SJSA1 (cell line): ENCODE data around the gene GRIN1. TPM values are rescaled to one million over a fixed set of nuclear protein-coding genes. Genes with fewer than 3 reads are reported as not detected.

Experiments used
- DNase-seq, 2 experiments: peaks; one replicate each; pipeline ENCODE4 v3.0.0-alpha.2; 2015 to 2020; ENCODE audit warnings: low spot score in 2 of 2, low read depth in 1 of 2
- H3K27ac ChIP-seq: fragments of 250-450 bp; sonication (Bioruptor Pico); 2 replicates; pipeline ENCODE4 v1.5.1; 2020; ENCODE audit warnings: mild to moderate bottlenecking, moderate library complexity
- H3K27me3 ChIP-seq: fragments of 250-450 bp; sonication (Bioruptor Pico); replicated peaks from 2 replicates; pipeline ENCODE4 v1.5.1; 2020; ENCODE audit warnings: mild to moderate bottlenecking, moderate library complexity
- H3K36me3 ChIP-seq: fragments of 250-450 bp; sonication (Bioruptor Pico); 2 replicates; pipeline ENCODE4 v1.5.1; 2020; ENCODE audit warnings: mild to moderate bottlenecking
- H3K4me1 ChIP-seq: fragments of 250-450 bp; sonication (Bioruptor Pico); replicated peaks from 2 replicates; pipeline ENCODE4 v1.6.1; 2021; ENCODE audit warnings: mild to moderate bottlenecking
- H3K4me3 ChIP-seq: fragments of 250-450 bp; sonication (Bioruptor Pico); 2 replicates; pipeline ENCODE4 v1.5.1; 2020; ENCODE audit warnings: mild to moderate bottlenecking
- H3K9me3 ChIP-seq: fragments of 250-450 bp; sonication (Bioruptor Pico); replicated peaks from 2 replicates; pipeline ENCODE4 v1.5.1; 2020; ENCODE audit warnings: mild to moderate bottlenecking
- total RNA-seq: library from RNA; depleted of rRNA; stranded (reverse); fragments of >200 nt; shearing (Covaris generic); gene quantifications from 2 replicates; pipeline ENCODE4 v1.2.3, GENCODE V29; 2014

GRIN1 gene
- total RNA-seq, 1 experiment from 2014 or later = not detected

GRCh38 chr9:137157618-137158415 is 18.9 kb downstream of the GRIN1 start:
- H3K27me3 ChIP-seq = peaks cover 51% of the 10 kb centered on the region

GRCh38 chr9:137158625-137159024 is 19.7 kb downstream of the GRIN1 start:
- peaks cover 4% of the 10 kb centered on the region for H3K4me1 ChIP-seq
- H3K27ac ChIP-seq = no peak overlapping the region
- H3K27me3 ChIP-seq = peaks cover 59% of the 10 kb centered on the region
- no peaks in the 10 kb centered on the region for H3K36me3 ChIP-seq
- no peaks in the 10 kb centered on the region for H3K9me3 ChIP-seq
- H3K4me3 ChIP-seq = no peak overlapping the region
- DNase-seq = no peak

More at GRCh38 chr9:137157618-137158415, 18.9 kb downstream of the GRIN1 start:
- no peaks in the 10 kb centered on the region for H3K36me3 ChIP-seq
- no peak overlapping the region for H3K4me3 ChIP-seq
- no peak overlapping the region for H3K27ac ChIP-seq
- DNase-seq = no peak
- no peaks in the 10 kb centered on the region for H3K9me3 ChIP-seq
- H3K4me1 ChIP-seq = peaks cover 4% of the 10 kb centered on the region

DNA sequence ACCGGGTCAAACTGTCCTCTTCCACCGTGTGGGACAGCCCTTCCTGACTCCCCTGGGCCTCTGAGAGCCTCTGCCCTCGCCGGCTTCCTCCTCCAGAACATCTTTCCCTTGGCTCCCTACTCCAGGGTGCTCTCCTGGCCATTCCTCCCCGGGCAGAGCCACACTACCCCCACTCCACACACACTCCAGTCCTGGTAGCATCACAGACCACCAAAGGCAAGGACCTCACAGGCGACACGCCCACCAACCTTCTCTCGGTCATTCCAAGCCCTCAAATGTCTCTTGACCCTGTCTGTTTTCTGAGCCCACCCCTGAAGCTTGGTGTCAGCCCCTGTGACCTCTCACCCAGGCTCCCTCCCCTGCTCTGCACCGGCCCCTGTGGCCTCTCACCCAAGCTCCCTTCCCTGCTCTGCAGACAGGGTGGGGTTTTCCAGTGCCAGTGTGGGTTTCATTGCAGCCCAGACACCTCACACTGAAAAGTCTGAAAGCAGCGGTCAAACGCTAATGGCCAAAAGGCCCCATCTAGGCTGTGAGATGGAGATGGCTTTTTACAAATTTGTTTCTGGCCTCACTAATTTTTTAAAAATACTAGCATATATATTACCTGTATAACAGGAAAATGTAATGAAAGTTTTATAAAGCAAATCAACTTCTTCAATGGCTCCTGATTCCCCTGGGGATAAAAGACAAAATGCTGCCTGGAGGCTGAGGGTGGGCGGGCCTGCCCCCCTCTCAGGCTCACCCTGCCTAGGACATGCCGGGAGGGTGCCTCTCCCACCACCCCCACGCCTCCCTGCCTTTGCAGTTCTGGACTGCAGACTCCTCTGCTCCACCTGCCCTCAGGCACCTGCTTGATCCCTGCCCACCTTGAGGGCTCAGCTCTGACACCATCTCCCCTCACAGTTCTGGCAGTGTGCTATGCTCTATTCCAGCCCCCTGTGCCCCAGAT is 20.4 kb downstream of the GRIN1 start:
- Histone ChIP-seq H3K9me3 (no peaks in the 10 kb centered on the region), H3K4me1 (peaks cover 5% of the 10 kb centered on the region), H3K27me3 (peaks cover 66% of the 10 kb centered on the region), H3K4me3 (no peak overlapping the region), H3K36me3 (no peaks in the 10 kb centered on the region), H3K27ac (no peak overlapping the region)
- no peak for DNase-seq

DNA sequence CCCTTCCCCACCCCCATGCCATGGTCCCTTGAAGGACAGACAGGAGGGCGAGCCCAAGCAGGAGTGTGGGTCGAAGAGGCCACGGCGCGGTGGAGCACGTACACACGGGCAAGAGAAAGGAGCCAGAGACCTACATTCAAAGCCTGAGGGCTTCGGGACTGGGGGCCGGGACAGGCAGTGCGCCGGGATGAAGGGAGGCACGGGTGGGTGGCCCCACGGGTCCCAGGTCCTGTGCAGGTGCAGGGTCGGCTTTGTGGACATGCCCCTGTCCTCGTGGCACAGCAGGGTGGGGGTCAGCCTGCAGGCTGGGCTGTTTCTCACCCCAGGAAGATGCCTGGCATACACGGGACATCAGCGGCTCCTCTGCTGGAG is 21.1 kb downstream of the GRIN1 start:
- Histone ChIP-seq H3K9me3 (no peaks in the 10 kb centered on the region), H3K4me3 (no peak overlapping the region), H3K36me3 (no peaks in the 10 kb centered on the region), H3K27me3 (peaks cover 73% of the 10 kb centered on the region), H3K4me1 (peaks cover 12% of the 10 kb centered on the region), H3K27ac (no peak overlapping the region)
- no peak for DNase-seq

DNA sequence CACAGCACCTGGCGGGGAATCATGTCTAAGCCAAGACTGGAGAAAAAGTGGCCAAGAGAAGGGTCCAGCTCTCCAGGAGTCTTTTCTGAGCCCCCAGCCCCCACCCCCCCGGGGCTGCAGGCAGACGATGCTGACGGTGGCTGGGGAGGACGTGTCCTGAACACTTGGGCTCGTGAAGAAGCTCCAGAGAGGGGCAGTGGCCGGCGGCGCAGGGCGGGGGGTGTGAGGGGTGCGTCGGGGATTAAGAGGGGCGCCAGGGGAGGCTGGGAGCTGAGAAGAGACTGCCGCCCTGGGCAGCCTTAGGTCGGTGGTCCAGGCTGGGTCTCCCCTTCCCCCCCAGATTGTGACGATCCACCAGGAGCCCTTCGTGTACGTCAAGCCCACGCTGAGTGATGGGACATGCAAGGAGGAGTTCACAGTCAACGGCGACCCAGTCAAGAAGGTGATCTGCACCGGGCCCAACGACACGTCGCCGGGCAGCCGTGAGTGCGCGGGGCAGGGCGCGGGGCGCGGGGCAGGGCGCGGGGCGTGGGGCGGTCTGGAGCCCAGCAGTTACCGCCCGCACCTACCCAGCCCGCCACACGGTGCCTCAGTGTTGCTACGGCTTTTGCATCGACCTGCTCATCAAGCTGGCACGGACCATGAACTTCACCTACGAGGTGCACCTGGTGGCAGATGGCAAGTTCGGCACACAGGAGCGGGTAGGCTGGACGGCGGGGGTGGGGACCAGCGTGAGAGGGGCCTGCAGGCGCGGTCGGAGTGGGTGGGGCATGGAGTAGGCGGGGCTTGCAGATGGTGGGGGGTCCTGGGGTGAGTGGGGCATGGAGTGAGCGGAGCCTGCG is 22.0 kb downstream of the GRIN1 start:
- peaks cover 82% of the 10 kb centered on the region for H3K27me3 ChIP-seq
- H3K27ac ChIP-seq = no peak overlapping the region
- H3K9me3 ChIP-seq = no peaks in the 10 kb centered on the region
- peaks cover 12% of the 10 kb centered on the region for H3K4me1 ChIP-seq
- H3K36me3 ChIP-seq = no peaks in the 10 kb centered on the region
- H3K4me3 ChIP-seq = no peak overlapping the region
- no peak for DNase-seq

- DNase-seq = no peak
- no peak overlapping the region for H3K4me3 ChIP-seq
- no peak overlapping the region for H3K27ac ChIP-seq
- H3K36me3 ChIP-seq = no peaks in the 10 kb centered on the region
- H3K27me3 ChIP-seq = peaks cover 85% of the 10 kb centered on the region
- H3K9me3 ChIP-seq = no peaks in the 10 kb centered on the region
- H3K4me1 ChIP-seq = peaks cover 8% of the 10 kb centered on the region
Measured at GRCh38 chr9:137161558-137162486, 22.9 kb downstream of the GRIN1 start.

DNA sequence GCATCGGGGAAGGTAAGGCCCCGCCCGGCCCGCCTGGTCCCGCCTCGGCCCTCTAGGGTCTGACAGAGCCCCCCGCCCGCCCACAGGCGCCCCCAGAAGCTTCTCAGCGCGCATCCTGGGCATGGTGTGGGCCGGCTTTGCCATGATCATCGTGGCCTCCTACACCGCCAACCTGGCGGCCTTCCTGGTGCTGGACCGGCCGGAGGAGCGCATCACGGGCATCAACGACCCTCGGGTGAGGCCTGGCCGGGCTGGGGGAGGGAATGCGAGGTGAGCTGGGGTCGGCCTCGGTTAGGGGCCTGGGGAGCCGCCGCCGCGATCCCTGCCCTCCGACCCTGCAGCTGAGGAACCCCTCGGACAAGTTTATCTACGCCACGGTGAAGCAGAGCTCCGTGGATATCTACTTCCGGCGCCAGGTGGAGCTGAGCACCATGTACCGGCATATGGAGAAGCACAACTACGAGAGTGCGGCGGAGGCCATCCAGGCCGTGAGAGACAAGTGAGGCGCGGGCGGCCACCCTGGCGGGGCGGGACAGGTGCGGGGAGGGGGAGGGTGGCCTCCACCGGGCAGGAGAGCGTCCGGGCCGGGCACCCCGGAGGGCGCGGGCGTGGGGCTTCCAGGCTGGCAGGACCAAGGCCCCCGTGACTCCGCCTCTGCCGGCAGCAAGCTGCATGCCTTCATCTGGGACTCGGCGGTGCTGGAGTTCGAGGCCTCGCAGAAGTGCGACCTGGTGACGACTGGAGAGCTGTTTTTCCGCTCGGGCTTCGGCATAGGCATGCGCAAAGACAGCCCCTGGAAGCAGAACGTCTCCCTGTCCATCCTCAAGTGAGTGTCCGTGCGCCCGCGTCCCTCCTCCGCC is 23.8 kb downstream of the GRIN1 start:
- Histone ChIP-seq H3K9me3 (no peaks in the 10 kb centered on the region), H3K27ac (no peak overlapping the region), H3K4me3 (no peak overlapping the region), H3K4me1 (peaks cover 8% of the 10 kb centered on the region), H3K36me3 (no peaks in the 10 kb centered on the region), H3K27me3 (peaks cover 88% of the 10 kb centered on the region)
- no peak for DNase-seq

- H3K9me3 ChIP-seq = no peaks in the 10 kb centered on the region
- no peaks in the 10 kb centered on the region for H3K36me3 ChIP-seq
- no peak overlapping the region for H3K4me3 ChIP-seq
- DNase-seq = no peak
- no peak overlapping the region for H3K27ac ChIP-seq
- H3K4me1 ChIP-seq = peaks cover 8% of the 10 kb centered on the region
- peaks cover 88% of the 10 kb centered on the region for H3K27me3 ChIP-seq
Measured at GRCh38 chr9:137163365-137163715, 24.4 kb downstream of the GRIN1 start.

- Histone ChIP-seq H3K9me3 (no peaks in the 10 kb centered on the region), H3K36me3 (no peaks in the 10 kb centered on the region), H3K27me3 (peaks cover 89% of the 10 kb centered on the region), H3K4me1 (peaks cover 11% of the 10 kb centered on the region), H3K4me3 (no peak overlapping the region), H3K27ac (no peak overlapping the region)
- DNase-seq = no peak
Measured at GRCh38 chr9:137163805-137164204, 24.9 kb downstream of the GRIN1 start.

- H3K36me3 ChIP-seq = no peaks in the 10 kb centered on the region
- DNase-seq = no peak
- H3K4me3 ChIP-seq = no peak overlapping the region
- H3K27ac ChIP-seq = no peak overlapping the region
- H3K4me1 ChIP-seq = peaks cover 19% of the 10 kb centered on the region
- no peaks in the 10 kb centered on the region for H3K9me3 ChIP-seq
- H3K27me3 ChIP-seq = peaks cover 89% of the 10 kb centered on the region
Measured at GRCh38 chr9:137164370-137165249, 25.7 kb downstream of the GRIN1 start.

- H3K27me3 ChIP-seq = peaks cover 91% of the 10 kb centered on the region
- no peak overlapping the region for H3K27ac ChIP-seq
- H3K4me3 ChIP-seq = no peak overlapping the region
- no peaks in the 10 kb centered on the region for H3K9me3 ChIP-seq
- DNase-seq = no peak
- H3K4me1 ChIP-seq = peaks cover 19% of the 10 kb centered on the region
- no peaks in the 10 kb centered on the region for H3K36me3 ChIP-seq
Measured at GRCh38 chr9:137165250-137165836, 26.4 kb downstream of the GRIN1 start.
